Bone marrow (tissue), 2 donors: ENCODE data around the gene H6PD.
A peak's percentile ranks its signal among the peaks of the same experiment; 100 is the strongest.

ENCODE experiments used
- DNase-seq, 2 donors: peaks; one replicate each; lab custom pipeline; 2025; lab: John Stamatoyannopoulos, UW

The H6PD gene

GRCh38 chr1:9207715-9208114, 26.9 kb upstream of the H6PD start:
- no peak for DNase-seq

DNA sequence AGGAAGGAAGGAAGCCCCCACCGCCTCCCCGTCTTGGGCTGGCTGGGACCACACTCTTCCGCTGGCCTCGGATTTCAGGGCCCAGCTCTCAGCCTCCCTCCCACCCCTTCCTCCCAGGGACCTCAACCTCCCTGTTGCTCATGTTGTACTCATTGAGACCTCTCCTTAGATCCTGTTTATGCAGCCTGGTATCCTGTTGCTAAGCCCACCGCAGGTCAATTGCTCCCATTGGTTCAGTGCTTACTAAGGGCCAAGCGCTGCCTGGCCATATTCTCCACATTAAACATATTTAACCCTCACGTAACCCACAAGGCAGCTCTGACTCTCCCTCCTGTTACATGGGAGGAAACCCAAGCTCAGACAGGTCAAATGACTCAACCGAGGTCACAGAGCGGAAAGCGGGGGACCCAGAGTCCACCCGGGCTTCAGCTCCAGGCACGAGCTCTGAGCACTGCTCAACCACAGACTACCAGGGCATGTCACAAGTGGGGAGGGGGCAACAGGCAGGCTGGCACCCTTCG, 23.2 kb upstream of the H6PD start:
- no peak for DNase-seq

DNA sequence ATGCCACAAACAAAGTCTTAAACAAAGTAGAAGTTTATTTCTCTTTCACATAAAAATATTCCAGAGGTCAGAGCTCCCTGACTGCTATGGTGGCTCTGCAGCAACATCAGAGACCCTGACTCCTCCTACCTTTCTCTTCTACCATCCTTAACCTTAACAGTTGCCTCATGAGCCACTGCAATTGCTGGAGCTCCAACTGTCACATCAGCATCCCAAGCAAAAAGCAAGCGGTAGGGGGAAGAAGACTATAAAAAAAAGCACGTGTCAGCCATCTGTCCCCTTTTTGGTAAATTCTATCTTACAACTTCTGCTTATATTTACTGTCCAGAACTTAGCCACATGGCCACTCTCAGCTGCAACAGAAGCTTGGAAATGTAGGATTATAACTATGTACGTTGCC, 21.8 kb upstream of the H6PD start:
- no peak for DNase-seq

DNA sequence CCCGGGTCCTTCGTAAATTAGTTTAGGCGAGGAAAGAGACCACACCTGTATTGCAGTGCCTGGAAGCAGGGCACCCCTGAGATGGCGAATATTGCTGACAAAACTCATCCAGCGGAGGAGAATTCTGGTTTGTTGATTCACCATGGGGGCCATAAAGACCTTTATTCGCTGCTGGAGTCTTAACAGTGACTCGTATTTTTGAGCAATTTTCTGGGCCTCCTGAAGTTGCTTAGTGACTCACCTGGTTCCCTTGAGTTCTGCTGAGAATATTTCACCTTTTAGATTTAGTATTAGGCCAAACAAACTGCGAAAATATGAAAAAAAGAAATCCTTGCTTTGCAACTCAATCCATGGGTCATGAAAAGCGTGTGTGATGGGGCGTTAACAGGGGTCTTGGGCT, 20.6 kb upstream of the H6PD start:
- no peak for DNase-seq

- no peak for DNase-seq
These were observed 15.7 kb upstream of the H6PD start for GRCh38 chr1:9218917-9219316.

GRCh38 chr1:9222846-9223625, 11.5 kb upstream of the H6PD start:
- DNase-seq = no peak

DNA sequence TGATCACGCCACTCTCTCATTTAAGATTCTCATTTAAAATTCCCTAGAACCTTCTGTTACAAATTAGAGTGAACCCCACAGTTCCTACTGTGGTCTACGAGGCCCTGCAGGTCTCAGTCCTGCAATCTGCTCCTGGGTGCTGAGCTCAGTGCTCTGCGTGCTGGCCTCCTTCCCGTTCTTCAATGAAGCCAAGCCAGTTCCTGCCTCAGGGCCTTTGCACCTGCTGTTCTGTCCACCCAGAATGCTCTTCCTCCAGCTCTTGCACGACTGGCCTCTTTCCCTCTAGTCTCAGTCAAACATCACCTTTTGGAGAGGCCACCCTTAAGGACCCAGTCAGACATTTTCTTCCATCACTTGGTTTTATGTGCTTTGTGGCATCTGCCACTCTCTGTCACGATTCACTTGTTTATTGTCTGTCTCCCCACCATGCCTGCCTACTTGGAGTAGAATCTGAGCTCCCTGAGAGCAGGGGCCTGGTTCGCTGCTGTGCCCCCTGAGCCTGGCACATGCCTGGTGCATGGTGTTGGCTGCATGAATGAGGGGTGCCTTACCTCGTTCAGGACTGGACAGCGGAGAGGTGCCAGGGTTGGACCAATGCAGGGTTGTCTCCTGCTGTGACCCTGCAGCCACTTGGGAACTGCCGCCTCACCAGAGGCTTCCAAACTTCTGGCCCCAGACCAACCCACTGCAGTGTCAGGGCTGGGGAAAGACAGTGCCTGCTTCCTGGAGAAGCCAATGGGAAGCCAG, 9.7 kb upstream of the H6PD start:
- no peak for DNase-seq

DNA sequence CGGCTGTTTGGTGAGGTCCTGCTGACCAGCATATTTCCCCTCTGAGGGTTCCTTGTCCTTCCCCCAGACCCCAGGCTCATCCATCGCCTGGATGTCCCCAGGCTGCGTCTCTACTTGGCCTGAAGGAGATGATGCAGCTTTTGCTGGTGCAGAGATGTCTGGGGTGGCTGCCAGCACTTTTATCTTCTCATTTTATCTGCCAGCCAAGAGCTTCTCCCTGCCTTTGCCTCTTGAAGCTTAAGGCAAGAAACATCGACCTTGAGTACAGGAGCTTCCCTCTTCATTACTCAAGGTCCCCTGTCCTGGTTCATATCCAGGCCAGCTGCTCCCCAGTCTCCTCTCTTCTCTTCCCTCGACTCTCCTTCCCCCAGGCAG, 9.2 kb upstream of the H6PD start:
- no peak for DNase-seq

DNA sequence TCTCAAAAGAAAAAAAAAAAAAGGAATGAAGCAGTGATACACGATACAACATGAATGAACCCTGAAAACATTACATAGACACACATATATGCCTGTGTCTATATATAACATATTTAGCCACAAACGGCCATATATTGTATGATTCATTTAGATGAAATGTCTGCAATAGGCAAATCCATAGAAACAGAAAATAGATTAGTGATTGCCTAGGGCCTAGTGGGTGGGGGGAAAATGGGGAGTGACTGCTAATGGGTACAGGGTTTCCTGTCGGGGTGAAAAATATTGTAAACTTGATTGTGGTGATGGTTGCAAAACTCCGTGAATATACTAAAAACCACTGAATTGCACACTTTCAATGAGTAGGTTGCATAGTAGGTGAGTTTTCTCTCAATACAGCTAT, 6.0 kb upstream of the H6PD start:
- no peak for DNase-seq

- DNase-seq = no peak
These were observed 5.0 kb upstream of the H6PD start for GRCh38 chr1:9229549-9229948.

GRCh38 chr1:9230869-9231533, 3.6 kb upstream of the H6PD start:
- DNase-seq = no peak

DNA sequence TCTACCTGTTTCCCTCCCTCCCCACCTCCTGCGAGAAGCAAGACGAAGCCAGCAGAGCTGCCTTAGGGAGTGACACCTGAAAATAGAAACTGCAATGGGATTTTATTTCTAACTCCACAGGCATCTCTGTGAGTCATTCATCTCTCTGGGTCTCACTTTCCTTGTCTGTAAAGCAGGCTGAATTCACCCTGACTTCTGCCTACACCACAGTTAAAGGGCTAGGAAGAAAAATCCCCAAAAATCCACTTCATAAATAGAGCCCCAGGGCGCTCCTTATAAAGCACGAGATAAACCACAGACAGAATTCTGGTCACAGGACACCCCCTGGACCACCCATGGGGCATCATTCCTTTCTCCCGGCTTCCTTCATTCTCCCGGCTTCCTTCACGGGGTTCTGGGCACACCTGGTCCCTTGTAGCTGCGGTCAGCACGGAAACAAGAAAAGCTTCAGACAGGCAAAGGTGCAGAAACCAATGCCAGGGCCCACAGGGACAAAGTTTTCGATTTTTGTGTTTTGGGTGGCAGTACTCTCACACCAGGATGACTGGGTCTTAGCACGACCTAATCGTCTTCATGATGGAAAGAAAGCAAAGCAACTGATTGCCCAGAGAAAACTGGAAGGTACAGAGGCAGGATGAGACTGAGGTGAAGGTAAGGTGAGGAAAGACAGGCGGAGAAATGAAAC, 2.8 kb upstream of the H6PD start:
- DNase-seq = no peak

GRCh38 chr1:9233241-9233941, 1.2 kb upstream of the H6PD start:
- DNase-seq = peak in 1 of 2 donors; percentile 37

DNA sequence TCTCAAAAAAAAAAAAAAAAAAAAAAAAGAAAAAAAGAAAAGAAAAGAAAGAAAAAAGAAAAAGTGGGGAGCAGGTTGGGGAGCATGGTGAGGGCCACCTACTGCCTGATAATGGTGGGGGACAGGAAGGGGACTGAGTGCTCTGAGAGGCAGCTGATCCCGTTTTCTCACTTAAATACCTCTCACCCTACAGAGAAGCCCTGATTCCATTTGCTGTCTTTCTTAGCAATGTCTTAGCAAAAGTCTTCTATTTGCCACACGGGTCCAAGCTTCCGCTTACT, 692 bp upstream of the H6PD start:
- no peak for DNase-seq

GRCh38 chr1:9235096-9235459, 504 bp downstream of the H6PD start:
- no peak for DNase-seq

DNA sequence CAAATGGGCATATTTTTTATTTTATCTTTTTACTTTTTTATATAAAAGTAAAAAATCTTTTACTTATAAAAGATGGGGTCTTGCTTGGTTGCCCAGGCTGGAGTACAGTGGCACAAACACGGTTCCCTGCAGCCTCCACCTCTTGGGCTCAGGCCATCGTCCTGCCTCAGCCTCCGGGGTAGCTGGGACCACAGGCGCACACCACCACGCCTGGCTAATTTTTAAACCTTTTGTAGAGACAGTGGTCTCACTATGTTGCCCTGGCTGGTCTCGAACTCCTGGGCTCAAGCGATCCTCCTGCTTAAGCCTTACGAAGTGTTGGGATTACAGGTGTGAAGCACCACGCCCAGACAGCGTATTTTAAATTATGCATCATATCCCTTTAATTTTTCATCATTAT, 986 bp downstream of the H6PD start:
- DNase-seq = no peak

DNA sequence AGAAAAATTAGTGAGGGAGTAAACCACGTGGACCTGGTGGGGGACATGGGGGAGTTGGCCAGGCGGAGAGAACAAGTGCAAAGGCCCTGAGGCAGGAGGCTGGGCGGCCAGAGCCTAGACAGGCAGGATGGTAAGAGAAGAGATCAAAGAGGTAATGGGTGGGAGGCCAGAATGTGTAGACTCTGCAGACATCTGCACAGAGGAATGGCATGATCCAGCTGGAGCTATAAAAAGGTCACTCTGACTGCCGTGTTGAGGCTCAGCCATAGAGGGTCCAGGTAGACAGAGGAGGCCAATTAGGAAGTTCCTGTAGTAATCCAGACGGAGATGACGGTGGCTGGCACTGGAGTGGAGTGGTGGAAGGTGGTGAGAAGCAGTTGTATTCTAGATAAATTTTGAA, 3.6 kb downstream of the H6PD start:
- DNase-seq = no peak

GRCh38 chr1:9238550-9238949, 4.0 kb downstream of the H6PD start:
- peak in 1 of 2 donors; percentile 68 for DNase-seq

DNA sequence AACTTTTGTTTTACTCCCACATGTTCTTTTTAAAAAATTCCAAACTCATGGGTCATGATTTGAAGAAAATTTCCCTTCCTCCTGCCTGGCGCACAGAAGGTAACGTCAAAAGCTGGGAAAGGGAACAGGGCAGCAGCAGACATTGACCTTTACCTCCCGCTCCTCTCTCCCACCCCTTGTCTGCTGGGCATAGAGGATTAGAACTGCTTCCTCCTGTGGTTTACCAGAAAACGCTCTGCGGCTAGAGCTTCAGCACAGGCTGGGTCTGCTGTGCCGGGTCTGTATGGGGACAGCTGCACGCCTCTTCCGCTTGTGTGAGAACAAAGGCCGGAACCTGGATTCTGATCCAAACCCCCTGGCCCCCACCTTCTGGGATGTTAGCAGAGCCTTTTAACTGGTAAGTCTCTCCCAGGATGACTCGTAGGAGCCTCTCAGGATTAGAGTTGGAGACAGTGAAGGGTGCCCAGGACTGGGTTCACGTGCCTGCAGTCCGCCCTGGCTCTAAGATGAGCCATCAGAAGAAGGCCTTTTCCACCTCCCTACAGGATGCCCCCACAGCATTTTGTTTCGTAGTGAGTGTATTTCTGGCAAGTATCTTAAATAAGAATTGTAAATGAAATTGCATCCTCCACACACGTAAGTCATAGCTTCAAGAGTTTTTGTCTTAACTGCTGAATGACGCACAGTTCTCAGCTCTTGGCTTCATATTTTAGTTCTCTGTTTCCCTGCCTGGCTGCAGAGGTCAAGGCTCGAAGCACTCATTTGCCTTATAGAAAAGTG, 5.2 kb downstream of the H6PD start:
- DNase-seq = peak in 1 of 2 donors; percentile 62

DNA sequence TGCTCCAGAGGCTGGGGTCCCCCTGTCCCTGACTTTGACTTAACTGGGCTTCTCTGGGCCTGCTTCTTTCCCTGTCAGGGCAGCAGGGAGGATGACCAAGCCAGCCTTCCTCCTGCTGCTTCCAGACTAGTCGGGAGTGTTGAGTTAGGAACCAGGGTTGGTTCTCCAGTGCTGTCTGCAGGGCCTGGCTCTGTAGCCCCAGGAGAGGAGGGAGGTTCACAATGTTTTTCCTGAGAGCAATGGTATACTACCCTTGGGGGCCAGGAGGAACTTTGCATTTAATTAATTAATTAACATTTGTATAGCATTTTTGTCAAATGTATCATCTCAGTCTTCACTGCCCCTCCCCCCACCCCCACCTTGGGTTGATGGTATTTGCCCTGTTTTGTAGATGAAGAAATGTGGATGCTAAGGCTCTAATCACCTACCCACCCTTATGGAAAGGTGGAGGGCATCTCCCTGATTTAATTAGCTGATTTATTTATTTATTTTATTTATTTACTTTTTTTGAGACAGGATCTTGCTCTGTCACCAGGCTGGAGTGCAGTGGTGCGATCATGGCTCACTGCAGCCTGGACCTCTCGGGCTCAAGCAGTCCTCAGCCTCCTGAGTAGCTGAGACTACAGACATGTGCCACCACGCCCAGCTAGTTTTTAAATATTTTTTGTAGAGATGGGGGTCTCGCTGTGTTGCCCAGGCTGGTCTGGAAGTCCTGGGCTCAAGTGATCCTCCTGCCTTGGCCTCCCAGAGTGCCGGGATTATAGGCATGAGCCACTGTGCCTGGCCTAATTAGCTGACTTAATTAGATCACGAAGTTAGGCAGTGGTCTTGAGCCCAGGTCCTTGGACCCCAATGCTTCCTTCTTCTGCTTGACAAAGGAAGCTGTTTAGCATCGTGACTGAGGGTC, 6.6 kb downstream of the H6PD start:
- no peak for DNase-seq
